ENCODE measurements around the gene SEC61G. TPM values are rescaled to one million over a fixed set of nuclear protein-coding genes. Genes with fewer than 3 reads are reported as not detected.

SEC61G gene
- 84.8 and 110 TPM in 2 replicates for total RNA-seq

DNA sequence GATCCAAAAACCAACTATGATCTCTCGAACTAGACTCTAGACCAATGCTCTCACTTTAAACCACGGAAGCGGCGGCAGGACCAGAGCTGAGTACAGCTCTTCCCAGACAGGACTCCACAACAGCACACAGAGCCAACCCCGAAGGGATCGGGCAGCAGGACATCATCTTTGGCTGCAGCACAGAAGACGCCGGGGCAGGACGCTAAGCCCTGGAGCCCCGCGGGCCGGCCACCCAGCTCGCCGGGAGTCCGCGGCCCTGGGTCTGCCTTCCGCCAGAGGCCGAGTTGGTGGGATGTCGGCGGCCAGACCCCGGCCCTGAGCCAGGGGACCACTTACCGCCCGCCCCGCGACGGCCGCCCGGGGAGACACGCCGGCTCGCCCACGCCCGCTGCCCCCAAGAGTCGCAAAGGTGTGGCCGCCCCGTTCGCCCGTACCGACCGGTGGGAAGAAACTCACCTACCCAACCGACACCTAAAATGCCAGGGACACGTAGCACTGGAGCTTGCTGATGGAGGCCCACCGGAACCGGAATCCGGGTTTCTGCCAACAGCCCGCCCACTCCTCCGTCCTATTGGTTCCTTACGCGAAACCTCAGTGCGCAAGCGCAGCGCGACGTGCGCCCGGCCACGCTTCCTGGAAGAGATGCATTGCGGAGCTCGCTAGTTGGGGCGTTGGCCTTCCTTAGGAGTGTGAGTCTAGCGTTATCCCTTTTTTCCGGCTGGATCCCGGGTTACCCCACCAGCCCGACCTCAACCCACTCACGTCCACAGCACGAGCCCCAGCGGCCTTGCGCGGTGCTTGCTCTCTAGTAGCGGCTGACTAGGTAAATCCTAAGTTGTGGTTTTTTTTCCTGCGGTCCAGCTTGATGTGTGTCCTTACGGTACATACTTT lies at the start of gene SEC61G:
Gene SEC61G (minus strand): TSS at position 510 of the 891 bp plus-strand sequence. CDS start 1,623 bp downstream, outside the sequence.

Other genes with a start within 250 kb of the SEC61G start
- not detected in 2 replicates for gene VSTM2A, start 216.8 kb downstream of the SEC61G start, total RNA-seq